GM21526 (cell line): ENCODE data around the gene RNF225.
"Not testable (repeated sequence)": the region's sequence is repeated elsewhere in the genome, so short reads cannot be mapped to it uniquely, and the experiment has no call there.

Source experiments
- ATAC-seq: cut with Tn5 transposase; IDR thresholded peaks from one replicate; pipeline ENCODE4 v1.9.1; 2021; ENCODE audit warnings: moderate library complexity; ENCODE audit not compliant: unreplicated experiment, low FRiP score

RNF225 gene

GRCh38 chr19:58406818-58407657 is 11.6 kb downstream of the RNF225 start:
- ATAC-seq: no peak

- no peak for ATAC-seq
These were observed 12.2 kb downstream of the RNF225 start for GRCh38 chr19:58407658-58408151.

- ATAC-seq: peak; percentile 91
These were observed 12.9 kb downstream of the RNF225 start, which contains the start of gene ZNF584 for GRCh38 chr19:58408152-58409009. Gene ZNF584, plus strand, starts transcription at chr19:58408649. Its CDS starts 499 bp downstream, at chr19:58409148.

GRCh38 chr19:58409010-58409790 is 13.7 kb downstream of the RNF225 start:
- peak; percentile 23 for ATAC-seq

- ATAC-seq: no peak
These were observed 21.1 kb downstream of the RNF225 start for GRCh38 chr19:58416604-58417003.

- ATAC-seq: no peak
These were observed 21.6 kb downstream of the RNF225 start for GRCh38 chr19:58417071-58417470.

GRCh38 chr19:58428617-58429016 is 33.2 kb downstream of the RNF225 start:
- no peak for ATAC-seq

- ATAC-seq: no peak
These were observed 34.3 kb downstream of the RNF225 start for GRCh38 chr19:58429745-58430144.

GRCh38 chr19:58434217-58434616 is 38.8 kb downstream of the RNF225 start:
- no peak for ATAC-seq

- ATAC-seq: peak; percentile 85
These were observed 44.4 kb downstream of the RNF225 start, which contains the start of gene ZNF132 for GRCh38 chr19:58439576-58440554. Gene ZNF132, minus strand, starts transcription at chr19:58440153. Its CDS starts 332 bp downstream, at chr19:58439821.

GRCh38 chr19:58440556-58440955 is 45.1 kb downstream of the RNF225 start:
- ATAC-seq: no peak

GRCh38 chr19:58442986-58443385 is 47.5 kb downstream of the RNF225 start:
- ATAC-seq: not testable (repeated sequence)
